Neural cell (in vitro differentiated cells): ENCODE measurements around the gene C5orf24. TPM values are rescaled to one million over a fixed set of nuclear protein-coding genes. Genes with fewer than 3 reads are reported as not detected.

Source experiments
- H2AFZ ChIP-seq: fragments of 200-600, 300-800 bp; sonication (generic), shearing (Covaris generic); 2 replicates; pipeline ENCODE4 v1.6.0; 2014; ENCODE audit warnings: low read depth, mild to moderate bottlenecking, antibody characterized with exemption, low read length, moderate library complexity
- H3F3A ChIP-seq: fragments of 200-600 bp; shearing (Covaris generic); 2 replicates; pipeline ENCODE4 v1.6.1; 2016; ENCODE audit warnings: mild to moderate bottlenecking, moderate library complexity, mixed read lengths, antibody characterized with exemption, low read length; ENCODE audit not compliant: insufficient read depth, poor library complexity, severe bottlenecking
- H3K27ac ChIP-seq: fragments of 200-600, 300-800 bp; sonication (generic), shearing (Covaris generic); 2 replicates; pipeline ENCODE4 v1.5.1; 2014; ENCODE audit warnings: mild to moderate bottlenecking, low read length, moderate library complexity
- H3K27me3 ChIP-seq: fragments of 300-800, 200-600 bp; sonication (generic), shearing (Covaris generic); 2 replicates; pipeline ENCODE4 v1.6.0; 2014; ENCODE audit warnings: mild to moderate bottlenecking, low read depth, low read length, moderate library complexity; ENCODE audit not compliant: insufficient read depth
- H3K36me3 ChIP-seq: fragments of 300-800, 200-600 bp; sonication (generic), shearing (Covaris generic); 2 replicates; pipeline ENCODE4 v1.5.1; 2014; ENCODE audit warnings: mild to moderate bottlenecking, antibody characterized with exemption, low read length, moderate library complexity; ENCODE audit not compliant: insufficient read depth
- H3K4me2 ChIP-seq: fragments of 300-800, 200-600 bp; sonication (generic), shearing (Covaris generic); 2 replicates; pipeline ENCODE4 v1.6.0; 2014; ENCODE audit warnings: mild to moderate bottlenecking, low read length
- H3K4me3 ChIP-seq: fragments of 300-800, 200-600 bp; sonication (generic), shearing (Covaris generic); 2 replicates; pipeline ENCODE4 v1.5.1; 2014; ENCODE audit warnings: mild to moderate bottlenecking, low read length, moderate library complexity
- H3K79me2 ChIP-seq: fragments of 200-600 bp; shearing (Covaris generic); replicated peaks from 2 replicates; pipeline ENCODE4 v1.6.0; 2014; ENCODE audit warnings: mild to moderate bottlenecking, low read length, moderate library complexity; ENCODE audit not compliant: insufficient read depth
- H3K9ac ChIP-seq: fragments of 300-800, 200-600 bp; sonication (generic), shearing (Covaris generic); 2 replicates; pipeline ENCODE4 v1.6.1; 2016; ENCODE audit warnings: mild to moderate bottlenecking, low read length, mixed read lengths
- H3K9me2 ChIP-seq: fragments of 200-600 bp; shearing (Covaris generic); 2 replicates; pipeline ENCODE4 v1.6.1; 2016; ENCODE audit warnings: mild to moderate bottlenecking, low read length, mixed read lengths; ENCODE audit not compliant: insufficient read depth
- H3K9me3 ChIP-seq: fragments of 200-600, 300-800 bp; sonication (generic), shearing (Covaris generic); 2 replicates; pipeline ENCODE4 v1.6.1; 2016; ENCODE audit warnings: mild to moderate bottlenecking, mixed run types, low read length, moderate library complexity, mixed read lengths
- H4K20me1 ChIP-seq: fragments of 200-600 bp; shearing (Covaris generic); 2 replicates; pipeline ENCODE4 v1.6.1; 2016; ENCODE audit warnings: mild to moderate bottlenecking, mixed run types; ENCODE audit not compliant: insufficient read depth
- CTCF ChIP-seq: fragments of 450-650 bp; IDR thresholded peaks from 2 replicates; pipeline ENCODE4 v1.5.1; 2014; ENCODE audit warnings: antibody characterized with exemption, mild to moderate bottlenecking, moderate library complexity; ENCODE audit not compliant: poor library complexity, severe bottlenecking
- EP300 ChIP-seq: fragments of 450-650 bp; conservative IDR thresholded peaks from 2 replicates; pipeline ENCODE4 v1.6.1; 2014; ENCODE audit warnings: antibody characterized with exemption, mild to moderate bottlenecking, moderate library complexity; ENCODE audit not compliant: poor library complexity, severe bottlenecking
- EZH2 ChIP-seq: fragments of 200-600, 300-800 bp; shearing (Covaris generic), sonication (generic); IDR thresholded peaks from 2 replicates; pipeline ENCODE4 v1.6.1; 2014; ENCODE audit warnings: antibody characterized with exemption, low read length, borderline replicate concordance, mild to moderate bottlenecking; ENCODE audit not compliant: insufficient read depth, poor library complexity, severe bottlenecking
- MXI1 ChIP-seq: fragments of 450-650 bp; conservative IDR thresholded peaks from 2 replicates; pipeline ENCODE4 v1.6.1; 2014; ENCODE audit warnings: antibody characterized with exemption, mild to moderate bottlenecking; ENCODE audit not compliant: poor library complexity, severe bottlenecking
- POLR2AphosphoS5 ChIP-seq: IDR thresholded peaks from 2 replicates; pipeline ENCODE4 v1.6.1; 2012
- RAD21 ChIP-seq: fragments of 450-650 bp; conservative IDR thresholded peaks from 2 replicates; pipeline ENCODE4 v1.6.1; 2014; ENCODE audit warnings: antibody characterized with exemption, mild to moderate bottlenecking, moderate library complexity
- REST ChIP-seq: IDR thresholded peaks from 2 replicates; pipeline ENCODE4 v1.6.1; 2012; ENCODE audit warnings: borderline replicate concordance
- SMC3 ChIP-seq: fragments of 450-650 bp; conservative IDR thresholded peaks from 2 replicates; pipeline ENCODE4 v1.6.1; 2014; ENCODE audit warnings: antibody characterized with exemption, mild to moderate bottlenecking, moderate library complexity; ENCODE audit not compliant: poor library complexity
- TAF1 ChIP-seq: IDR thresholded peaks from 2 replicates; pipeline ENCODE4 v1.6.1; 2012; ENCODE audit warnings: low read depth
- polyA plus RNA-seq: library from polyadenylated mRNA; depleted of rRNA; stranded (reverse); fragments of >200 nt; gene quantifications from 2 replicates; pipeline ENCODE4 v1.2.3, GENCODE V29; 2014

C5orf24 gene
- polyA plus RNA-seq, 1 donor from 2014 or later, result 71.7 TPM

- Histone ChIP-seq H3K27me3 (no peaks in the 10 kb centered on the region), H3K9me3 (no peaks in the 10 kb centered on the region), H3K9ac (no peak overlapping the region), H3K36me3 (no peaks in the 10 kb centered on the region), H4K20me1 (no peaks in the 10 kb centered on the region), H2AFZ (no peak overlapping the region), H3K4me3 (no peak overlapping the region), H3F3A (no peaks in the 10 kb centered on the region), H3K9me2 (no peaks in the 10 kb centered on the region), H3K4me2 (no peak overlapping the region), H3K27ac (no peak overlapping the region), H3K79me2 (peaks cover 5% of the 10 kb centered on the region)
- TF ChIP-seq EZH2, result no peak
These were observed 11.6 kb downstream of the C5orf24 start for GRCh38 chr5:134857401-134857800.

GRCh38 chr5:134864707-134865106 lies 18.9 kb downstream of the C5orf24 start:
- Histone ChIP-seq H3K4me2 (no peak overlapping the region), H3K79me2 (no peaks in the 10 kb centered on the region), H2AFZ (no peak overlapping the region), H3K9me2 (no peaks in the 10 kb centered on the region), H3K36me3 (no peaks in the 10 kb centered on the region), H3K27me3 (no peaks in the 10 kb centered on the region), H3K4me3 (no peak overlapping the region), H3K9me3 (no peaks in the 10 kb centered on the region), H3K27ac (no peak overlapping the region), H4K20me1 (no peaks in the 10 kb centered on the region), H3K9ac (no peak overlapping the region), H3F3A (no peaks in the 10 kb centered on the region)
- TF ChIP-seq MXI1 (no peak), POLR2AphosphoS5 (no peak), TAF1 (no peak), CTCF (no peak), EZH2 (no peak), RAD21 (no peak), EP300 (no peak), REST (no peak), SMC3 (no peak)

GRCh38 chr5:134873494-134873893 lies 27.7 kb downstream of the C5orf24 start:
- Histone ChIP-seq H3K4me2 (peak overlapping the region; percentile 68), H3K9me3 (no peaks in the 10 kb centered on the region), H4K20me1 (no peaks in the 10 kb centered on the region), H3K9ac (peak overlapping the region; percentile 94), H3K4me3 (peak overlapping the region; percentile 97), H3K79me2 (peaks cover 28% of the 10 kb centered on the region), H3F3A (no peaks in the 10 kb centered on the region), H3K36me3 (no peaks in the 10 kb centered on the region), H2AFZ (peak overlapping the region; percentile 95), H3K27ac (peak overlapping the region; percentile 88), H3K9me2 (no peaks in the 10 kb centered on the region), H3K27me3 (no peaks in the 10 kb centered on the region)
- TF ChIP-seq REST (no peak), TAF1 (no peak), RAD21 (no peak), EZH2 (no peak), MXI1 (no peak), CTCF (no peak), SMC3 (no peak), EP300 (no peak), POLR2AphosphoS5 (no peak)
